NCI-H226 (cell line): ENCODE measurements around the gene CLEC16A.

ENCODE experiments used
- DNase-seq: peaks from one replicate; pipeline ENCODE4 v3.0.0-alpha.2; 2015

CLEC16A gene

DNA sequence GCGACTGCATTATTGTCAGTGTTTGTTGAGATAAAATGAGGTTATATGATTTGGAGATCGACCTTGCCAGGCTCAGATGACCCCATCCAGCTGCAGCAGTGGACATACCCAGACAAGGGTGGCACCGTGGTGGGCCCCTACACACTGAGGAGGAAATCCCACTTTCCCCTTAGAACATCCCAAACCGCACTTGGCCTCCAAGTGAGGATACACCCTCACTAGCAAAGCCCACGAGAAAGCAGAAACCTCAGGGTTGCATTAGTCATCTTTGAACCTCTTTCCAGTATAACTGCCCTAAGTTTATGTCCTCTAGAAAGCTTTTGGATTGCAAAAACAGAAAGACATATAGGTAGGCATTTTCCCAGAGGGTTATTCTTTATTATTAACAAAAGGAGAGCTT, 101.5 kb downstream of the CLEC16A start:
- no peak for DNase-seq

DNA sequence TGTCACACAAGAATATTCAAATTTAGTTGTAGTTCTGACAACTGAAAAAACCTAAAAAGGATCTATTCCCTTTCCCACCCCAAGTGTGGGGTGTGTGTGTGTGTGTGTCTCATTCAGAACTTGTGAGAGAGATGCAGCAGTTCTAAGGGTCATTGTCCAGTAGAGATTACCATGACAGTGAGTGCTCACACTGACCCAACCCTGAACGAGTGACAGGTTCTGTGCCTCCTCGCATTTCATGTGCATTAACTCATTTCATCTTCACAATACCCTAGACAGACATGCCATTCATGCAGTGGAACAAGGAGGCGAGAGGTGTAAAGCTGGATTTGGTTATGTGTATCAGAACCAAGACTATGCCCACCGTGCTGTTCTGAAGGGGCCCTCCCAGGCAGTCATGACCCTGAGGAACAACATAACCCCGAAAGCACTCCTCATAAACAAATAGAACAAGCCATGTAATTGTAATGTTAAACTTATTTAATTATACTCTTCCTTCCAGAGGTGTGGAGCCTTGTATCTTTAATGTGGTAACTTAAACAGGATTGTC, 102.1 kb downstream of the CLEC16A start:
- DNase-seq: no peak

DNA sequence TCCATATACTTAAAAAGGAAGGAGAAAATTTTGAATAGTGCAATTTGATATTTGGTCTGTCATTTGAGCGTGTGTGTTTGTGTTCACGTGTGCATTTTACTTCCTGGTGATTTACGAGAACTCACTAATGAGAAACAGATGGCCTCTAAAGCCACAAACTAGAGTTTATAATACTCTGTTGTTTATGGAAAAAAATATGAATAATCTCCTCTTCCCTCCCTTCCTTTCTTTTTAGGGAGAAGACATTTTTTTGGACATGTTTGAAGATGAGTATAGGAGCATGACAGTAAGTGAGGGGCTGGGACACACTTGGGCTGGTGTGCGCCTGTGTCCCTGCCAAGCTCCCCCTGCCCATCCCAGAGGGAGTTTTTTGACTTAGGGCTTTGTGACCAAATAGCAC, 102.7 kb downstream of the CLEC16A start:
- no peak for DNase-seq

DNA sequence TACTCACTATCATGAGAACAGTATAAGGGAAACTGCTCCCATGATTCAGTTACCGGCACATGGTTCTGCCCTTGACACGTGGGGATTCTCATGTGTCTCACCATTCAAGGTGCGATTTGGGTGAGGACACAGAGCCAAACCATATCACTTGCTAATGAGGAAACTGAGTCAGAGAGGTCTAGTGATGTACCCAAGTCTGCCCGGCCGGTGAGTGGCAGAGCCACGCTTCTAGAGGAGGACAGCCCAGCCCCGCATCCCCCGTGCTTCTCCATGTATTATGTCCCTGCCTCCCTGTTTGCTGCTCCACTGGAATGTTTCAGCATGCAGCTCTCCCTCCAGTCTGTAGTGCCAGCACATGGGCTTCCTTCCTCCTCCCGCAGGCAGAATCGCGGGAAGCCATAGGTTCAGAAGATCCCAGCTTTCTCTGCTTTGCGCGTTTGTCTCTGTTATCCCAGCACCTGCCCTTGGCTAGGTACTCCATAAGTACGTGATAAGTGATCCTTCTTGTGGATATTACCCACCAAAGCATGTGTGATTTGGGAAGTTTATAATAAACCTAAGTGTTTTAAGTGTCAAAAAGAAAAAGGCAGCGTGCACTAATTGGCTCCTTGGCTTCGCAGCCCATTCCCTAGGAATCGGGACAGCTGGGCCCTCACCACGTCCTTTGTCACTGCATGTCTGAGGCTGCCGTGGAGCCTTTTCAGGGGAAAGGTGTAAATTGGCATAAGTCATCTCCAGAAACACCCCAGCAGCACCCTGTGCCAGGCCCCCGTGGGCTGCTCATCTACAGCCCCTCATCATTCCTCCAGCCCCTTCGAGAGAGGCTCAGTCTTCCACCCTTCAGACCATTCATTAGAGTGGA, 103.8 kb downstream of the CLEC16A start:
- DNase-seq: no peak

DNA sequence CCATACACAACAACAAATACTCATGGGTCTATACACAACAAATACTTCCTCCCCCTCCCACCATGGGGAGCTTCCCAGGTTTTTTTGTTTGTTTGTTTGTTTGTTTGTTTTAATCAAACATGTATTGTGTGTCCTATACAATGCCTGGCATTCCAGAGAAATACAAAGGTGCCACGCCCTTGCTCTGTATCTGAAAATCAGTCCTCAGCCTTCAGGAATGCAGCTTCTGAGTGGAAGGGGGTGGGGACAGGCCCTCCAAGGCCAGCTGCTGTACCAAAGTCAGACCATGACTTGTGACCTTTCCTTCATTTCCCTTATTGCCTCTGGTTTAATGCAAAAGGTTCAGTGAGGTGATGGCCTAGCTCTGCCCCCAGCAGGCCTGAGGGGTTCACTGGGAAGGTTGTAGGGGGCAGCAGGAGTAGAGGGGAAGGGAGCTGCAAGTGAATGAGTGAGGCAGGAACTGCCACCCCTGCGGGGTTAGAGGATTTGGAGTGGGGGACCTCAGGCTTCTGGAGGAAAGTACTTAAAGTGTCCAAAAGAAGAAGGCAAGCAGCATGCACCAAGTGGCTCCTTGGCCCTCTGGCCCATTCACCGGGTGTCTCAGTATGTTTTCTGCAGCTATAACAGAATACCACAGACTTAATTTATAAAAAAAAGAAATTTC, 105.2 kb downstream of the CLEC16A start:
- no peak for DNase-seq

DNA sequence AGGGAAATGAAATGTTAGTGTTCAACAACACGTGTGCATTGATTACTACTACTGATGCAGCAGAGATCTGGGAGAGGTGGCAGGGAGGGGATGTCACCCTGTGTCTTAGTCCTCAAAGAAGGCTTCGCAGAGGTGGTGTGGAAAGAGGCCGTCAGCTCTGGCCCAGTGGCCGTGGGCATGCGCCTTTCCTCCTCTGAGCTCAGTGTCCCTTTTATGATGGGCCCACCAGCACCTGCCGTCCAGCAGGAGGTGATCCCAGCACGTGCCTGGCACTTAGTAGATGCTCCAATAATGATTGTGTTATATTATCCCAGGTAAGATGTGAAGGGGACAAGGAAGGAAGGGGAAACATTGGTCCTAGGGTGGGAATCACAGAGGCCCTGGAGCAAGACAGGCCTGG, 106.2 kb downstream of the CLEC16A start:
- no peak for DNase-seq

DNA sequence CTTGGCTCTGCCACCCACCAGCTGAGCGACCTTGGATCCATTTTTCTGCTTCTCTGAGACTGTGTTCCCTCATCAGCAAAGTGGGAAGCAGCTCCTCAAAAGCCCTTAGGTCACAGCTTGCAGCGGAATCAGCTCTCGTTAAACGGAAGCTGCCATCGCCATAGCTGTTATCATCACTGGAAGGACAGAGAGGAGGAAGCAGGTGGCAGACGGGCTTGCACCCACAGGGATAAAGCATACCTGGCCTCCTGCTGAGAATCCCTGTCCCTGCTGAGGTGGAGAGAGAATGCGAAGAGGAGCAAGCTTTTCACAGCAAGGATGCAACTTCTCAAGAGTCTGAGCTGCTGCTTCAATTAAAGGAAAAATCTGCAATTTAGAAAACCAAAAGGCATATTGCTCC, 106.6 kb downstream of the CLEC16A start:
- no peak for DNase-seq

DNA sequence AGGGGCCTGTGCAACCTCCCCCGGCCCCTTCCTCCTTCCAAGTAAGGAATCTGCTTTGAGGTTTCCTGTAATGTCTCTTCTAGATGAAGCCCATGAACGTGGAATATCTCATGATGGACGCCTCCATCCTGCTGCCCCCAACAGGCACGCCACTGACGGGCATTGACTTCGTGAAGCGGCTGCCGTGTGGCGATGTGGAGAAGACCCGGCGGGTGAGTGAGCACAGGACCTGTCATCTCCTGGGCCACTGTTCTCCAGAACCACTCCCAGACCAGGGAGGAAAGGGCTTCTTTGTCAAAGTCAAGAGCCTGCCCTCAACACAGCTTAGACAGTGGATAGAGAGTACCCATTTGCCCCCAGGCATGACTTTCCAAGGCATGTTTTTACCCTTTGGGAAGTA, 107.1 kb downstream of the CLEC16A start:
- no peak for DNase-seq

DNA sequence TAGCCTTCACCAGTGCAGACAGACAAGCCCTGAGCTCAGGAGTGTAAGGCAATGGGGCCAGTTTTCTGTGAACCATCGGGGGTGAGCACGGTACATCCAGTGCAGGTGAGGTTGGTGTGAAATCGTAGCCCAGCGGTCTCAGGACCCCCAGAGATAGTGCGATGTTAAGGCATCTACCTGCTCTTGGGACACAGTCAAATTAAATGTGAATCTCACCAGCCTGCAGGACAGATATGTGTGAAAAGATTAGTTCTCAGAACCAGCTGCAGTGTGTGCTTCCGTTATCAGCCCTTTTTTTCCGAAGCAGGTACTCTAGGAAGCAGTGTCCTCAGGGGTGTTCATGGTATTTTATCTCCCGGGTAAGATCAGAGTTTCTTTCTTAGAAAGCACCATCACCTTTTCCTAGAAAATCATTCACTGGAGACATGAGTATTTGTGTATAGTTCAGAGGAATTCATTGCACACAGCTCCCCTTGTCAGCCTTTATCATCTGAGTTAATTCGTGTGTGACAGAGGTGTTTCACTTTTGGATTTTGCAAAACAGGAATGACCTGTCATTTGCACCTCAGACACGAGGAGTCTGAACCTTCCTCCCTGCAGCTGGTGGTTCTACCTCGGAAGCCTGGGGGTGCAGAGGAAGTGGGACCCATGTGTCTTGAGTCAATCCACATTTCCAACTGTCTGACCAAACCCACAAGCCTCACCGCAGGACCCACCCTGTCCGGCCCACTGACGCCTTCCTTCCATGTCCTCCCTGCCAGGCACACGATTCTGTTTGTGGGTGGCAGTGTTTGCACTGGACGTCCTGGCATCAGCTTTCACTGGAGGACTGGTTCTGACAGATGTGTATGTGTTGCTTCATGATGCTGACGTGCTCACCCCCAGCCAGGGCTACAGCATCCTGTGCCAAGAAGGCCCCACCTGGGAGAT, 107.8 kb downstream of the CLEC16A start:
- DNase-seq: no peak

DNA sequence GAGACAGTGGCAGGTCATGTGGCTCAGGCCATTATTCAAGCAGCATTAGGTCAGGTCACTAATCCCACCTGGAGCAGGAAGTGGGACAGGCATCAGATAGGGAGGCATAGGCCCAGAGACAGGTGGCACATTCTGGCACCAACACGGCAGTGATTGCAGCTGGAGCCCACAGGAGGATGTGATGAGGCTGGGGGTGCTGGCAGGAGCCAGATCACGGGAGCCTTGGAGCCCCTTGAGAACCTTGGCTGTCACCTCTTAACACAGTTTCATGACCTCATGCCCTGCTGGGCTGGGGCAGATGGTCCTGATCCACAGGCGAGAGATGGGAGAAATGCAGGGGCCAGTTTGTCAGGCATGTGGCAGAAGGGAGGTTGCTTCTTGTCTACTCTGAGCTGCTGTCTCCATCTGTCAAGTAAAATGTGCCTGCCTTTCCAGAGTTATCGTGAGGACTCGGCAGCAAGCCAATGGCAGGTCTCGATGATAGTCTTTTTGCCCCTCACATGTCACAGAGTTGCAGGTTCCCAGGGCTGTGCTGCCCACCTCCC, 109.6 kb downstream of the CLEC16A start:
- no peak for DNase-seq

DNA sequence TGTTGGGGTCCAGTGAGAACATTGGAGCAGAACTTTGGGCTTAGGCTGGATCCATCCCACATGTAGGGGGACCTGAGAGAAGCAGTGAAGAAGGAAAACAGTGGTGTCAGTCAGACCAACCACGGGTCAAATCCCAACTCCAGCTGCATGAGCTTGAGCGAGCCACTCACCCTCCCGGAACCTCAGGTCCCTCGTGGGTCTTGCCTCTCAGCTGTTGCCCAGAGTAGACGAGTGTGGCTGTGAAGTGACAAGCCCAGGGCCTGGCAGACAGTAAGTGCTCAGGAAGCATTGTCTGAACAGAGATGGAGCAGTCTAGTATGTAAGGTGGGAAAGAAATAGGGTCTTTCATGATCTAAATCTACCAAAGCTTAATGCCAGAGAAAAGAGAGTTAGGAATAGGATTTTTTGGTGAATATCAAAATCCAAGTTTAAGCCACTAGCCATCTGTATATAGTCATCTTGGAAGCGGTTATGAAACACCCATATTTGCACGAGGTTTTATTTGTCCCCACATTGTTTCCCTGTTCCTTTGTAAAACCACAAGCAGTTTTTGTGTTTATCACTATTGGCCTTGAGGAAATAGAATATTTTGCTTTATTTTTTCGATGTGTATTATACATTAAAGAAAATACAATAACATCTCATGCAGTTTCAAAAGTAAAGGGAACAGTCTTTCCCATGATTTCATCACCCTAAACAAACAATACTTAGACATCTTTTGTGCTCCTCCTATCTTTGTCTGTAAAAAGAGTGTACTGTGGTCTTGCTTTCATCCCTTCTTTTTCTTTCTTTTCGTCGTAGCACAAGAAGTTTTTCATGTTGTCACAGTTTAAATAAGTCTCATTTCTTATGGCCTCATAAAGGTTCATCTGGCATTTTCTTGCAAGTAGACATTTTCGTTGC, 112.0 kb downstream of the CLEC16A start:
- DNase-seq: no peak

DNA sequence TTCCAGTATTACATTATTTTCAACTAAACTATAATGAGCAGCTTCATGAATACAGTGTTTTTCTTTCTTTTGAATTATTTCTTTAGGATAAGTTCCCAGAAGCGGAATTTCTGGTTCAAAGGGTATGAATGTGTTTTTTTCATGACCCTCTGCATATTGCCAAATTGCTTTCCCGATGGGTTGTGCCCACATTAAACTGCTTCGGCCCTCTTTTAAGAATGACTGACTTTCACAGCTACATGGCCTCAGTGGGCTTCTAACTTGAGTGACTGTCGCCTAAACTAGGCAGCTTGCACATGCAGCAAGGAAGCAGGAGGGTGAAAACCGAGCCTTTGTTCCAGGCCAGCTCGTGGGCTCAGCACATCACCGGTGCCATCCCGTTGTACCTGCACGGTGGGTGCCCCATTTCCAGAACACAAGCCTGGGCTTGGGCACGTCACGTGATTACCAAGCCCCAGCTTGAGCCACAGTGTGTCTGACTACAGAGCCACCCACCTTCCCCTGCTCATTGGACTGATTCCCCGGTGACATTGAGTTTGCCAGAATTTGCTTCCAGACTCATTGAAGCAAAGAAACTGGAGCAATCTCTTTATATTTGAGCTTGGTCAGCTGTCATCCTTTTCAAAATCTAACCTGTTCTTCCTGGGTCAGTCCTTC, 112.8 kb downstream of the CLEC16A start:
- DNase-seq: no peak

DNA sequence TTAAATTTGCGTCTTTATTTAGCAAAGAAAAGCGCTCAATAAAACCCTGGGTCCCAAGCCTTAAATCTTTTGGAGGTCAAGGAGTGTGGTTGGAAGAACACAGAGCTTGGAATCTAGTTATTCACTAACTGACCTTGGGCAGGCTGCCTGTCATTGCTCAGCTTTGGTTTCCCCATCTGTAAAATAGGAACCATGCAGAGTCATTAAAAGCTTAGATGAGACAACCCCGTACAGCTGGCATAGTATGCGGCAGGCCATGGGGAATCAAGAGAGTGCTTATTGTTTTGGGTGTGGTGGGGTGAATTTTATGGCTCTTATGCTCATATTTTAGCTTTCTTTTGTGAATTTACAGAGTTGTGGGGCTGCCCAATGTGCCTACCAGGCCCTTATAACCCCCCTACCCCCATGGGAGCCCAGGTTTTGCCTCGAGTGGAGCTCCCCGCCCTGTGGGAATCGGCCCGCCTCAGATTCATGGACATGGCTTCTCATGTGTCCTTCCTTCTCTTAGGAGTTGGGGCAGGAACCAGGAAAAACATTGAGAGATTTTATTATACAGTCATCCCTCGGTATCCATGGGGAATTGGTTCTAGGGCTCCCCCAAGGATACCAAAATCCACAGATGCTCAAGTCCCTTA, 113.5 kb downstream of the CLEC16A start:
- DNase-seq: no peak

DNA sequence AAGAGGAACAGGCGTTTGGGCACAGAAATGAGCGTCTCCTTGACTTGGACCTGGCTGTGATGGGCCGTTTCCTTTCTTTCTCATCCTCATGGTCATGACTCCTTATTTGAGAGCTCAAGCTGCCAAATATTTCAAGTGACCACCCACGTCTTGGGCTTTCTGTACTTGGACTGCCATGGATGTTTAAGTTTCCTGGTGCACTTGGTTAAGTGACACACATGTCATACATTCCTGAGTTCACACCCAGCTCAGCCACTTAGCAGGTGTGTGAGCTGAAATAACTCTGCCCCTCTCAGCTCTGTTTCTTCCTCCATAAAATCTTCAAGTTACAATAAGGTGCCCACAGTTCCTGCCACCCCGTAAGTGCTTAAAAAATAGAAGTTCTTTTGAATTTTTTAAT, 114.5 kb downstream of the CLEC16A start:
- DNase-seq: no peak

DNA sequence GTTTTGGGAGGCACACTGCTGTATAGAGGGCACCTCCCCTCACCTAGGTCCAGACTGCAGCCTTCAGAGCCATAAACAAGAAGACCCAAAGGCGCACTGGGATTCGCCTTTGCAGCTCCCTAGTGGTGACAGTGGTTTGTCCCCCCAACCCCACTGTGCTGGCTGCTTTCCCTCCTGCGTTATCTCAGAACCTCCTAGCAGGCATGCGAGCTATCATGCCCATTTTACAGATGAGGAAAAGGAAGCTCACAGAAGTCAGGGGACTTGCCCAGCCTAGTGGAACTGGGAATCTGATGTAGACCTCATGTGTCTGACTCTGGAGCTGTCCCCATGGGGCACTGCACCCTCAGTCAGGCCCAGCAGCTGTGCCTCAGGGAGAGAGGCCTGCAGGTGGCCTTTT, 115.2 kb downstream of the CLEC16A start:
- DNase-seq: no peak

DNA sequence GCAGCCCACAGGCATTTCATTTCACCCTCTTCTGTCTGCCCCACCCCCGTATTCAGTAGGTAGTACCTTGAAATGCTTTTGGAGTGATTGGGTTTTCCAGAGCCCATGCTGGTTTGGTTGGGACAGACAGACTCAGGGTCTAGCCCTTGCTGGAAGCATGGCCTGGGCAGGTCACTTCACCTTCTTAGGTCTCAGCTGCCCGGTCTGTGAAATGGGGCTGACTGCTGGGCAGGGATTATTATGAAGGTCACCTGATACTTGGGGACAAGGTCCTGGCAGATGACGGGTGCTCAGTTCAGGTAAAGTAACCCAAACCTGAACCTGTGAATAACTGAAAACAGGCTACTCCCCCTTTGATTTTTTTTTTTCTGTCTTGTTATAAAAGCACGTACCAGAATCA, 116.0 kb downstream of the CLEC16A start:
- no peak for DNase-seq

DNA sequence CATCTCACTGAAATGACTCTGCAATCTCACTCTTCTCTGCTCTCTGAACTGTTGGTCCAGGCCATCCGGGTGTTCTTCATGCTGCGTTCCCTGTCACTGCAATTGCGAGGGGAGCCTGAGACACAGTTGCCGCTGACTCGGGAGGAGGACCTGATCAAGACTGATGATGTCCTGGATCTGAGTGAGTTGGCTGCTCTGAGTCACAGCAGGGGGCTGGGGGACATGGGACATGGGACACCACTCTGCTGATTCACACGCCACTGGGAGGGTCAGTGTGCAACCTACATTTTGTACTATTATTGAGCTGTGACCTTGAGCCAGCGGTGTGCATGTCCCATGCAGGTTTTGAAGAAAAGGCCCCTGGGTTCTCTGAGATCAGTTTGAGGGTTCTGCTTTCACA, 116.5 kb downstream of the CLEC16A start:
- DNase-seq: no peak

DNA sequence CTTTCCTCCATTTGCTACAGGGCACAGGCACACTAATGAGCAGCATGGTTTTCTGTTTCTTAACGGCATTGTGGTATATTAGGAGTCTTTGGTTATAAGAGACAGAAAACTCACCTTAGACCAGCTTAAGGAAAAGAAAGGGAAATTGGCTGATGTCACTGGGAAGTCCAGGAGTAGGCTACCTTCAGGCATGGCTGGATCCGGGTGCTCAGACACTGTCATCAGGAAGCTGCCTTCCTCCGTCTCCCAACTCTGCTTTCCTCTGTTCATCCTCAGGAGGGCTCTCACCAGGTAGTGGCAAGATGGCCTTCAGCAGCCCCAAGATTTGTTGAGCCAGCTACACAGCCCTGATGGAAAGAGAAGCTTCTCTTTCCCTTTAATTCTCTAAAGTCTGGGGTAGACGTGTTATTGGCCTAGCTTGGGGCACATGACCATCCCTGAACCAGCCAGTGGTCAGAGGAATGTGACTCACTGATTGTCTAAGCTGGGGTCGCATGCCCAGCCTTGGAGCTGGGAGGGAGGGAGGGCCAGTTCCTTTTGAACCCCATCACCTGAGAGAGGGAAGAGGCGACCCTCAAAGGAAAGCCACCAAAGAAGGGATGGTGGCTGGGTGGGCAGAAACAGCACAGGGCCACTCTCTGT, 117.4 kb downstream of the CLEC16A start:
- DNase-seq: no peak

DNA sequence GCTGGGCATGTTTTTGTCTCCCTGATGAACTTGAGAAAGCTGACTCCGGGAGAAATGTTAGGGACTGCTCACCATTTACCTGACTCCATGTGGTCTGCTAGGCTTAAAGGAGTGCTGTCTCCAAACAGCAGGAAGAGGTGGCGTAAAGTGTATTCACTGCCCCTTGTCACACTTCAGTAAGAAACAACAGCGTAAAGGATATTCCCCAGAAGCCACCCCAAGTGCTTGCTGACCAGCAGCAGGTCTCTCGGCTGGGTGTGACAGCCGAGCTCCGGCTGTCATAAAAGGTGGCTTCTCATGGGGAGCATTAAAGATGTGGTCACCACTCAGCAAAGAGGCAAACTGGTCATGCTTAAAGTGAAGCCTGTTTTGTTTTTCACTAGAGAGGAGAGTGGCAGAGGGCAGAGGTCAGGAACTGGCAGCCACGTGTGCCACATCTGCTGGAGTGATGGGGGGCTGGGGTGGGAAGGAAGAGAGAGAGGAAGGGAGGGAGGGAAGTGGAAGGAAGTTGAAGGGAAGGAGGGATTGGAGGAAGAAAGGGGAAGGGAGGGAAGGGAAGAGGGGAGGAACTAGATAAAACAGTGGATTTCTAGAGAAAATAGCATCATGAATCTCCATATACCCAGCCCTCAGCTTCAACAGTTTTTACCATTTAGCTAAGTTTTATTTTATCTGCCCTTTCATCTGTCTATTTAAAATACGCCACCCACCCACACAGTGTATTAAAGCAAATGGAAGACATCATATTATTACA, 119.3 kb downstream of the CLEC16A start:
- DNase-seq: no peak

DNA sequence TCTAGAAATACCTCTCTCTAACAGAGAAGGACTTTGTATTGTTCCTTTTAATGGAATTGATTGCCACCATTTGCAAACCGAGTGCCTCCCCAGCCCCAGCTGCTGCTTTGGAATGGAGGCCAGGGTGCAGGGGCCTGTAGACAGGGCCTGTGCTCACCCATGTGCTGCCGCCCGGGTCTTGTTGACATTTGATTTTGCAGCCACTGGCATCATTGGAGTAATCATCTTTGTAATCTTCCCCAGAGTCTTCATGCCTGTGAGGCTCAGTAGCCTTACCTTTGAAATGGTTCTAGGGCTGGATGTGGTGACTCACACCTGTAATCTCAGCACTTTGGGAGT, 119.8 kb downstream of the CLEC16A start:
- no peak for DNase-seq
